Activated CD8-positive, alpha-beta memory T cell treated with anti-CD3 and anti-CD28 coated beads, Interleukin-2, amount 50 U/mL, for 48 hours (primary cell): ENCODE results near the gene DUS3L.

Experiments
- DNase-seq: peaks from one replicate; pipeline ENCODE4 v3.0.0-alpha.2; 2020

DUS3L gene

DNA sequence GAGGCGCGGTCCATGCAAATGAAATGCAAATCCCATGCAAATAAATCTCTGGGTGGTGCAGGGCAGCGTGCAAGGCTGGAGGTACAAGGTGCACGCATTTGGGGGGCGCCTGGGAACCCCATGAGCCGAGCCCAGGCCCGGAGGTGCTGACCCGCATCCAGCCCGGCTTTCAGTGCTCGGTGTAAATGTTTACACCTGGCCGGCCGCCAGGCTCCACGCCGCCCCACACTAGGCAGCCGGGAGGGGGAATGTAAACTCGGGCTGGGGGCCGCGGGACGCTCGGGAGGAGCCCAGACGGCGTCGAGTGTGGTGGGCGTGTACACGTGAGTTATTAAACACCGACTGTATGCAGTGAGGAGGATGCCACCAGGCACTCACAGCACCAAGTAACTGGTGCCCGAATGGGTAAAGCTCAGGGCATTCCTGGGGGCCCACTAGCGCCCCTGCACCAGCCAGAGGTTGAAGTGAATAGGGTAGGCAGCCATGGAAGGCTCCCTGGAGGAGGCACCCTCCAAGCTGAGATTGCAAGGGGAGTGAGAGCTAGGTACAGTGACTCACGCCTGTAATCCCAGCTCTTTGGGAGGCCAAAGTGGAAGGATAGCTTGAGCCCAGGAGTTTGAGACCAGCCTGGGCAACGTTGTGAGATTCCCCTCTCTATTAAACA is 31.4 kb upstream of the DUS3L start:
- DNase-seq = no peak

DNA sequence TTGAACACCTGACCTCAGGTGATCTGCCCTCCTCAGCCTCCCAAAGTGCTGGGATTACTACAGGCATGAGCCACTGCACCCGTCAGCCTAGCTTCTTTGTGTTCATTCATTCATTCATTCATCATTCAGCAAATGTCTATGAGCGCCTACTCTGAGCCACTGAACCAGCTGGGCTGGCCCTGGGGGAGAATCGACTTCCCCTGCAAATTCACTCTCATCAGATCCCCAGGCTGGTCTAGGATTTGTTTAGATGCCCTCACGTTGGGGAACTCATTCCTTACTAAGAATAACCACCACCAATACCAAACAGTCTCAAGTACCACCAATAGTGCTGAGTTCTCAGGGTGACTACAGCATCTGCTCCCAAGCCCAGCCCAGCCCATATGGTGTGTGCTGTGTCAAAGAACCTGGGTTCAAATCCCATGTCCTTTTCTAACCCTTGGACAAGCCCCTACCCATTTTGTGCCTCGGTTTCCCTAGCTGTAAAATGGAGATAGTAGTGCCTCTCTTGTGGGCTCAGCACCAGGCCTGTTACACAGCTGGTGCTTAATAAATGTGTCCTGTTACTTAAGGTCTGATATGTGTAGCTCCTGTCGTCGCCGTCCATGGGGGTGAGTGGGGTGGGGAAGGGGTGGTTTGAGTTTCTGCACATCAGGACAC is 30.7 kb upstream of the DUS3L start:
- DNase-seq = no peak

DNA sequence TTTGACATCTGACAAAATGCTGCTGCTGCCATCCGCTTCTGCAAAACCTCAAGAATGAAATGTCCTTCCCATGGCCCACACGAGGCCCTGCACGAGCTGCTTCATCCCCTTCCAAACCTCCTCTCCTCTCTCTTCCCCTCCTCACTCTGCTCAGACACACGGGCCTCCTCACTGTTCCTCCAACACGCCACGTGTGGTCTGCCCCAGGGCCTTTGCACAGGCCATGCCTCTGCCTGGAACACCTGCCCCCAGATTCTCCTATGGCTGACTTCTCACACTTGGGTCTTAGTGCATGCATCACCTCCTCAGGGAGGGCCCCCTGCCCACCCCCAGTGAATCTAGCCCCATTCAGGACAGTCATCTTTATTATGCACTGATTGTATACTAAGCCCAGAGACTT is 29.8 kb upstream of the DUS3L start:
- no peak for DNase-seq

DNA sequence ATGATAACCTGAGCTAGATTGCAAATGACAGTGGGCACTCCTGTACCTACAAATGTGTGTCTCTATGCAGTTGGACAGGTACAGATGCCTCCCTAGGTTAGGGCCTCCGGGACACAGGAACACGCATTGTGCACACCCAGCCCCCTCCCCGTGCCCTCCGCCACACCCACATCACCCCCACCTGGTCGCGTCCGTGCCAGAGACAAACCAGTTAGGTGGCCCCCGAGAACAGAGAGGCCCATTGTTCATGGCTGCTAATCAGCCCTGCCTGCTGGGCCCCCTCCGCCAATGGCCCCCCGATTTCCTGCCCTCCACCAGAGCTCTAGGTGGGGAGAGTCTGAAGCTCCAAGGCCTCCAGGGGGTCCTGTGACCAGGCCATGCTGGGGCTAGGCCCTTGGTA is 27.6 kb upstream of the DUS3L start:
- DNase-seq = no peak

DNA sequence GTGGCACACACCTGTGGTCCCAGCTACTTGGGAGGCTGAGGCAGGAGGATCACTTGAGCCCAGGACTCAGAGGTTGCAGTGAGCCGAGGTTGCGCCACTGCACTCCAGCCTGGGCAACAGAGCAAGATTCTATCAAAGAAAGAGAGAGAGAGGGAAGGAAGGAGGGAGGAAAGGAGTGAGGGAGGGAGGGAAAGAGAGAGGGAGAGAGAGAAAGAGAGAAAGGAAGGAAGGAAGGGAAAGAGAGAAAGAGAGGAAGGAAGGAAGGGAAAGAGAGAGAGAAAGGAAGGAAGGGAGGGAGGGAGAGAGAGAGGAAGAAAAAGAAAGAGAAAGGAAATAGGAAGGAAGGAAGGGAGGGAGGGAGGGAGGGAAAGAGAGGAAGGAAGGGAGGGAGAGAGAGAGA is 26.3 kb upstream of the DUS3L start:
- DNase-seq = no peak

DNA sequence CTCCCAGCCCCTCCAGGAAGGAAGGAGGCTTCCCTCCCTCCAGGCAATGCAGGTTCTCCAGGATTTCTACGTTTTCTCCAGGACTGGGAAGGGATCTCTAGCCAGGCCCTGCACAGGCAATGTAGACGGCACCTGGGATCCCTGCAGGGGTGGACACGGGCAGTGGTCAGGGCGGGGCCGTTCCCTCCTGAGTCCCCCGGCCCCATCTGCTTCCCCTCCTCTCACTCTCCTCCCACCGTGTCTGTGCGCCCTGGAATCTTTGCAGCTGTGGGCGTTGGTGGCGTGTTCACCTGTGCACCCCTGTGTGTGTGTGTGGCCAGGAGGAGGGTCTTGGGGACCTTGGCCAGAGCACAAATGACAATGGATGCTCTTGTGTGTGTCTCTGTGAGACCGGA is 23.9 kb upstream of the DUS3L start:
- no peak for DNase-seq

DNA sequence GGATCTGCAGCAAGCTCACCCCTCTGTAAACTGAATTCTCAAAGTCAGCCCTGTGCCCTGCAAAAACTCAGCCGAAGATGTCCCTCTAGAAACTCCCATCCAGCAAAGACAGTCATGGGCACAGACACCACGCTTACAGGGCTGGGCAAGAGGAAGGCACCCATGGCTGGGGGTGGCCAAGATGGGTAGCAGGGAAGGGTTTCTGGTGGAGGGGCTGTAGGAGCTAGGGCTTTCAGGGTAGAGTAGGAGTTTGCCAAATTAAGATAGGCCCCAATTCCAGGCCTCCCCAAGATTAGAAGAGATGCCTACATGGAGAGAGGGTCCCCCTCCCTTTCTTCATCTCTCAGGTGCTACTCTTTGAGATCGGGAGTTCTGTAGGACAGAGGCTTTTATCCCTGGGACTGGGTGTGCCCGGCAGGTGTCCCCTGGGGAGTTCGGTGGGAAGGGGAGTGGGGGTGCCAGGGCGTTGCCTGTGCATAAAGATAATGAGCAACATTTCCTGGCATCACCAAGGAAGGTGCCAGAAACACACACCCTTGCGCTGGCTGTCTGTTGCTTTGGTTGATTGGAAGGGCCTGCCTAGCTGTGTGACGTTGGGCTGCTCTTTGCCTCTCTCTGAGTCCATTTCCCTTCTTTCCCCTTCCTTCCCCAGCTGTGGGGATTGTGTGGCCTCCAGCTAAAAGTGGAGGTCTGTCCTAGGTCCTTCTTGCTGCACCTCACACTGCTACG is 23.3 kb upstream of the DUS3L start:
- no peak for DNase-seq

DNA sequence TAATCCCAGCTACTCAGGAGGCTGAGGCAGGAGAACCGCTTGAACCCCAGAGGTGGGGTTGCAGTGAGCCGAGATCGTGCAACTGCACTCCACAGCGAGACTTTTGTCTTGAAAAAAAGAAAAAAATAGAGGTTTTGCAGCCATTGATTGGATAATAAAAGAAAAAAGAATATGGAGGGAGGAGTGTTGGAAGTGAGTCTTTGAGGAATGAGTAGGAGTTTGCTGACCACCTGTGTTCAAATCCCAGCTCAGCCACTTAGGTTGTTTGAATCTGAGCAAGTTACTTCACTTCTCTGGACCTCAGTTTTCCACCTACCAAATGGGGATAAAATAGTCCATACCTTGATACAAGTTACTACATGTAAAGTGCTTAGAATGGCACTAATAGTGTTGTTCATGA is 20.2 kb upstream of the DUS3L start:
- no peak for DNase-seq

DNA sequence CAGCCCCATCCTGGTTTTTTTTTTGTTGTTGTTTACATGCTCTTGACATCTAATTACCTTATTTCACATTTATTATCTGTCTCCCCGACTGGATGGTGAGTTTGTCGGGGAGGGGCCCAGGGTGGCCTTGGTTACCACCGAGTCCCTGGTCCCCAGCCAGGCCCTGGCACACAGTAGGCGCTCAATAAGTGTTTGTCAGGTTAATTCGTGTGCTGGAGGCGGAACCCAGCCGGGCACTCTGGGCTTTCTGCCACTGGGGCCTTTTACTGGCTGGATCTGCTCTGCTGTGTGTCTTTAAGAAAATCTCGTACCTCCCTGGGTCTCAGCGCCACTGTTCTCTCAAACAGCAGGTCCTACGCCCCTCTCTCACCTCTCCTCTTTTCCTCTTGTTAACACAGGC is 18.5 kb upstream of the DUS3L start:
- DNase-seq = no peak

DNA sequence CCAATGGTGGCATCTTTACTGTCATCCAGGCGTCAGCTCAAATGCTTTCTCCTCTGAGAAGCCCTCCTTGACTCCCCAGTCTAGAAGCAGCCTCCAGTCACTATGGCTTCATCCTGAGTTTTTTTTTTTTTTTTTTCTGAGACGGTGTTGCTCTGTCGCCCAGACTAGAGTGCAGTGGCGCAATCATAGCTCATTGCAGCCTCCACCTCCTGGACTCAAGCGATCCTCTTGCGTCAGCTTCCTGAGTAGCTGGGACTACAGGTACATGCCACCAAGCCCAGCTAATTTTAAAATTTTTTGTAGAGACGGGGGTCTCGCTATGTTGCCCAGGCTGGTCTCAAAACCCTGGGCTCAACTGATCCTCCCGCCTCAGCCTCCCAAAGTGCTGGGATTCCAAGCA is 18.1 kb upstream of the DUS3L start:
- DNase-seq = no peak

DNA sequence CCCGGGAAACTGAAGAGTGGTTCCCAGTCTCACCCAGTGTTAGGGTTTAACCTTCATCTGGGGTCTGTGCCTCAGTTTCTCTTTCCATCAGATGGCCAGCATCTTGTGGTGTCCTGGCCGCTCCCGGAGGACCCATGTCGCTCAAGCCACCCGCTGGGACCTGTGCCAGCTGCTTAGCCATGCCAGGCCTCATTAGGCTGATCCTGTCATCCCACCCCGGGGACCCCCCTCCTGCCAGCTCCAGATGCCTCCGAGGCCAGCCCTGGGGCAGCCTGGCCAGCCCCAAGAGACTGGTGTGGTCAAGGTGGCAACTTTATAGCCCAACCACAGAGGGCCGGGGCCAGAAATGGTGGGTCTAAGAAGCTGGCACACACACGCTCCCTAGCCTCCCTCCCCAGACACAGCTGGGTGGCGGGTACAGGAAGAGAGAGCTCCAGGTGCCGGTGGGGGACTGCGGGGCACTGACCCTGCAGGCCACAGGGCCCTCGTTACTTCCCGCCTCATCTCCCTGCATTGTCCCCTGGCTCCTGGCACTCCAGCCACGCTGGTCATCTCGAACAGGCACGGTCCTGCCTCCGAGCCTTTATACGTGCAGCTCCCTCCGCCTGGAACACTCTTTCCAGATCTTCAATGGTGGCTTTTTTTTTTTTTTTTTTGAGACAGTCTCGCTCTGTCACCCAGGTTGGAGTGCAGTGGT is 17.3 kb upstream of the DUS3L start:
- DNase-seq = no peak

DNA sequence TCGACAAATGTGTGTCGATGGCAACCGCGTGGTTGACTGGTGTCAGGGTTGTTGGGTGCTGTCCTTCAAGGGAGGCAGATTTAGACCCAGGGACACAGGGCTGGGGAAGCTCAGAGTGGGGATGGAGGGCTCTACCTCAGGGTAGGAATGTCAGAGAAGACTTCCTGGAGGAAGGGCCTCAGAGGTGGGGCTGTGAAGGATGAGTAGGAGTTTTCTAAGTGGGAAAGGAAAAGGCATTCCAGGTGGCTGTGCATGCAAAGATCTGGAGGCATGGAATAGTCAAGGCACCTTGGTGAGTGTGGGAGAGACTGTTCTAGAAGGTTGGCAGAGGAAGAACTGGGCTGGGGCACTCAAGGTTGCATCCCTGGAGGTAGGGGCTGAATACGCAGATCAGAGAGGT is 15.9 kb upstream of the DUS3L start:
- DNase-seq = no peak

DNA sequence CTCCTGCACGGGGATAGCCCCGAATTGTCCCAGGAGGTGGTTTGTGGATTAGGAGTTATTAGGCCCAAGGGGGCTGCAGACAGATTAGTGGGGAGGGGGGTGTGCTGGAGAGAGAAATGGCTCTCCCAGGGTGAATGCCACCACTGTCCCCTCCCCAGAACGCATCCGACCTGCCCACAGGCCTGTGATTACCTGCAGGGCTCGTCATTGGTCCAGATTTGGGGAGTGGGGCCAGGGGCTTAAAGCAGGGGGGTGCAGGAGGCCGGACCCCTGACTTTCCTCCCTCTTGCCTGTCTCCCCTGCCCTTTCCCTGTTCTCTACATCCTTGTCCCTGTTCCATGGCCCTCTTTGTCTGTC is 15.1 kb upstream of the DUS3L start:
- DNase-seq = no peak

DNA sequence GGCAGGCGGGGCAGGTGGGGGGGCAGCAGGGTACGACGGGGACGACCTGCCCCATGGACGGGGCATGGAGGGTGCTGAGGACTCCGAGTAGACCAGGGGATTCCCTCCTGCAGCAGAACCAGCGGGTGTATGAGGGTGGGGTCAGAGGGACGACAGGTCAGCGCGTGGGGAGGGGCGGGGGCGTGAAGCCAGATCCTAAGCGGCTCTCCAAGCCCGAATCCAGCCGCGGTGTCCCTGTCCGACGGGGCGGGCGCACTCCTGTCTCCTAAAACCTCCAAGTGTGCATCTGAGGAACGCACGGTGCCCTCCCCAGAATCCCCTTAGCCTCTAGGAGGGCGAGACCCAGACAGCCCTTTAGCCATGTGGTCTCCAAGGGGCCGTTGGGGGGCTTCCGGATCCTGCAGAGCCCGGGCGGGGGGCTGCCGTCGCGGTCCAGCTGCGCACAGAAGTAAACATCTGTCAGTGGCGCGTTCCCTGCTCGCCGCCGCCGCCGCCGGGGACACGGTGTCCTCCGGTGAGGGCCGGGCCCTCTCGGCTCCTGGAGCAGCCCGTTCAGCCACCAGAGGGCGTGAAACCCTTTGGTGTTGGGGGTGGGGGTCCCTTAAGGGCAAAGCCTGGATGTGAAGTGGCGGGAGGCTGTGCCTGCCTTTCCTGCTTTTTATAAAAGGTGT is 14.6 kb upstream of the DUS3L start:
- peak; percentile 82 for DNase-seq

DNA sequence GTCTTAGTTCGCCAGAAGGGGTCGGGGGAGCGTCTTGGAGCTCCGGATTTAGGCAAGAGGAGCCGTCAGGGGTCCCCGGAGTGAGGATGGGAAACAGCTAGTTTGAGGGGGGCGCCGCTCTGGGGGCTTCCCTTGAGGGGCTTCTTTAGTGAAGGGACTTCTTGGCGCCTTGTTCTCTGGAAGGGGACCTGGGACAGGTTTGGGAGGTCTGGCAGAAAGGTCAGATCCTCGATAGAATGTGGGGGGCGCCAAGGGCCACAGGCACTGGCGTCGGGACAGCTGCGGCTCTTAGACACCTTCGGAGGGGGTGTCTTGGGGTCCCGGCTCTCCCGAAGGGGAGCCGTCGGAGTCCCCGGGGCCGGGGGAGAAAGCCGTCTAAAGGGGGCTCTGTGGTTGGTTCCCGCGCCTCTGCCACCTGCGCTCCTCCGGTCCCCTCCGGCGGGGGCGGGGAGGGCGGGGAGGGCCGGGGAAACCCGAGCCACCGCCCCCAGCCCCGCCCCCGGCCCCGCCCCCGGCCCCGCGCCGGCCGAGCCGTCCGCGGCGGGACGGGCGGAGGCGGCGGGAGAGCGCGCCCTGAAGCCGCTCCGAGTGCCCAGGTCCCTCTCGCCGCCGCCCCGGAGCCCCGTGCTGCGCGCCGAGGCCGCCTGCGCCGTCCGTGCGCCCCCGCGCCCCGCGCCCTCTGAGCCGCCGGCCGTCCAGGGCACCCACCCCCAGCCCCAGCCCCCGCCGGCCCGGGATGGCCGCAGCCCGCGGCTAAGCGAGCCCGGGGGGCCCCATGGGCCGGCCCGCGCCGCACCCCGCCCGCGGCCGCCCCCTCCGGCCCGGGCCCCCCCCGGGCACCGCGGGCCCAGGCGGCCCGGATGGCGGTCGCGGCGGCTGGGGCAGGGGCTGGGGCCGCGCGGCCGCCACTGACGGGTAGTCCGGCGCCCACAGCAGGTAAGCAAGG is 13.8 kb upstream of the DUS3L start, which contains the start of gene NRTN:
Gene NRTN (plus strand): TSS at position 552 of the 946 bp plus-strand sequence. CDS start 19,099 bp downstream, outside the sequence.
- DNase-seq = no peak

DNA sequence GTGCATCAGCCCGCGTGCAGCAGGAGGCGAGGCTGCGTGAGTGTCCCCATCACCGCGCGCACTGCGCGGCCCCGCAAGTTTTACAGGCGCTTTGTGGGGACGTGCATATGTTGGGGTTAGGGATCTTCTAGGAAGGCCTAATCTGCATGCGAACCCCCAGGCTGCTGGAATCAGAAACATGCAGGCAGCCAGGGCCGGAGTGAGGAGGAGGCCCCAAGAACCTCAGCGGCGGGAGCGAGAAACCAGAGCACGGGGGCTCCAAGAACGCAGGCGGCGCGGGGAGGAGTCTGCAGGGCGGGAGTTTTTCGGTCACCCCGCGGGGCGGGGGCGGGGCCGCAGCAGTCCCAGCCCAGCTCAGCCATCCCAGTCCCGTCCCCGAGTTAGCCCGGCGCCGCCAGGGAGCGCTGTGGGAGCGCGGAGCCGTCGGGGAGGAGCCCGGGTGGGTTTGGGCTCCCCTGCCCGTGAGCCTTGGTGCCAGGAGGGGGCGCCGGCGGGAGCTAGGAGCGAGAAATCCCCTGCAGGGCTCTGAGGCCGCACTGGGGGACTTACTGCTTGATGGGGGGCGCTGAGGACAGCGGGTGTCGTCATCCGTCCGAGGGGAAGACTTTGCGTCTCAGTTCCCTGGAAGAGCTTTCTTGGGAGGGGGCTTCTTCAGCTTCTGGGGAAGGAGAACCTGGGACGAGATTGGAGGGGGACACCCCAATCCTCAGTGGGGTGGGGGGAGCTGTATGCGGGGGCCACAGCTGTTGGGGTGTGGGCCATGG is 13.0 kb upstream of the DUS3L start:
- peak; percentile 99 for DNase-seq

DNA sequence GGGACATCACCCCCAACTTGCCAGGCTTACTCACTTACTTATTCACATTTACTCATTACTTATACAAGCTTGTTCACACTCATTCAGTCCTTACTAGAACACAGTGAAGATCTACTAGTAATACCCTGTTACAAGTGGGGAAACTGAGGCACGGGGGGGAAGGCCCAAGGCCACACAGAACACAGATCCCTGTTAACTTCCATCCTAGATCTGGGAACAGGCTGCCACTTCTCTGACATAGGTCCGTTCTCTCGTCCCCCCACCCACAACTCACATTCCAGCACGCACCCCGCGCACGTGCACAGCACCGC is 12.4 kb upstream of the DUS3L start:
- no peak for DNase-seq

DNA sequence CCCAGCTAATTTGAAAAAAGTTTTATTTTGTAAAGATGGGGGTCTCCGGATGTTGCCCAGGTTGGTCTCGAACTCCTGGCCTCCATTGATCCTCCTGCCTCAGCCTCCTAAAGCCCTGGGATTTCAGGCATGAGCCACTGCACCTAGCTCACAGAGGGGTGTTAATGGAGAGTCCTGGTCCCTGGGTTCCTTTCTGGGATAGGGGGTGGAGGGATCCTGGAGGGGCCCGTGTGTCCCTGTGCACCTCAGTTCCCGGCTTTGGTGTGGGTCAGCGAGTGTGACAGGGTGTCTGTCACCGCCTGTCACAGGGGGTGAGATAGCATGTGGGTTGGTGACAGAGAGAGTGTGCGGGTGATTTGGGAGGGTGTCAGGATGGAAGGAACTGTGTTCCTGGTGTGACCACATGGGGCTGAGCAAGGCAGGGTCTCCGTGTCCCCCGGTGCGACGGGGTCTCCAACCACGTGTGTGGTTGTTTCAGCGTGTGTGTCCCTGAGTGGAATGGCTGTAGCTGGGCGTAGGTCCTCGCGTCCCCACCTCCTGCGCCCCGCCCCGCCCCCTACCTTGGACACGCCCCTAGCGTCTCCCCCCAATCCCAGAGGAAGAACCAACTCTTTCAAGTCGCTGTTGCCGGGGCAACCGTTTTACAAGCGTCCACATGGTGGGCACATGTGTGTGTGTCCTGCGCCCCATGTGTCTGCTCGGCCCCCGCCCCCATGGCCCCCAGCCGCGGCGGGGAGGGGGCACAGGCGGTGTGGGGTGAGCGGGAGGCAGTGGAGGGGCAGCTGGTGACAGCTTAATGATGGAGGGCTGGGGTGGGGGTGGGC is 11.0 kb upstream of the DUS3L start:
- no peak for DNase-seq

DNA sequence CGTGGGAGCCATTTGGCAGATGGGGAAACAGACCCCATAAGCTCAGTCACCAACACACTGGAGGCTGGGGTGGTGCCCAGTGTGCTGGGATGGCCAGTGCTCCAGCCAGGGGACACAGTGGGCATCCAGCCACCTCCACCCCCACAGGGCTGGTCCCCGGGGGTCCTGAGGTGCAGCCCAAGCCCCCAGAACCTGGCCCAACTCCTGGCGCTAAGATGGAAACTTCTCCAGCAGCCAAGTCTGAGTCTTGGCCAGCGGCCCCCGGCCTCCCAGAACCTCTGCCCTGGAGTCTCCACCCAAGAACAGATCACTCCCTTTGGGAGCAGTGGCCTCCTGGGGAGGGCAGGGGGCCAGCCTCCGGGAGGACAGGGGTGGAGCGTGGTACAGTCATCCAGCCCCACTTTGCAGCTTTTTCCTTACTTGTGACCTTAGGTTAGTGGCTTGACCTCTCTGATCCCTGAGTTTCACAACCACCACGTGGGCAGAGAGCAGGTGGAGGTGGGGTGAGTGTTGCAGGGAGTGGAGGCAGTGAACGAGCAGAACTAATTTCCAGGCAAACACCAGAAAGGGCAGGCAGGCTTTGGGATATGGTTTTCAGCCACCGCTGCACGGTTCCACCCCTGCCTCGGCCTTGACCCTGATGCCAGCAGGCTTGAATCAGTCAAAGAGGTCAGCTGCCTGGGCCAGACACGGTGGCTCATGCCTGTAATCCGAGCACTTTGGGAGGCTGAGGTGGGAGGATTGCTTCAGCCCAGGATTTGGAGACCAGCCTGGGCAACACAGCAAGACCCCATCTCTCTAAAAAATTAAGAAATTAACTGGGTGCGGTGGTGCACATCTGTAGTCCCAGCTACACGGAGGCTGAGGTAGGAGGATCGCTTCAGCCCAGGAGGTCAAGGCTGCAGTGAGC is 9.7 kb upstream of the DUS3L start:
- no peak for DNase-seq
